K562 (cell line): ENCODE measurements around the gene ZBTB46. TPM values are rescaled to one million over a fixed set of nuclear protein-coding genes. Genes with fewer than 3 reads are reported as not detected.

Source experiments
- E2F3 ChIP-seq: fragments of 250-450 bp; sonication (Bioruptor Pico); IDR thresholded peaks from 2 replicates; pipeline ENCODE4 v1.4.0; 2020; ENCODE audit warnings: mild to moderate bottlenecking
- HLTF ChIP-seq: fragments of 450-650 bp; IDR thresholded peaks from 2 replicates; pipeline ENCODE4 v1.6.1; 2016
- MEF2A ChIP-seq: IDR thresholded peaks from 2 replicates; pipeline ENCODE4 v1.6.1; 2011; ENCODE audit warnings: low read depth, mild to moderate bottlenecking, low read length, moderate library complexity; ENCODE audit not compliant: control insufficient read depth
- MXI1 ChIP-seq: IDR thresholded peaks from 2 replicates; pipeline ENCODE4 v1.6.1; 2011; ENCODE audit warnings: low read depth, mild to moderate bottlenecking, improper control_type of control experiment, low read length
- SNIP1 ChIP-seq: fragments of 450-650 bp; IDR thresholded peaks from 2 replicates; pipeline ENCODE4 v1.7.1; 2017; ENCODE audit warnings: low read depth, mild to moderate bottlenecking
- SRSF9 ChIP-seq: fragments of 200-400 bp; formaldehyde crosslinking; IDR thresholded peaks from 2 replicates; pipeline ENCODE4 v1.6.1; 2017; ENCODE audit warnings: low read depth, low read length, borderline replicate concordance
- polyA plus RNA-seq, 8 experiments: library from polyadenylated mRNA; depleted of rRNA in 4 of 8; stranded (reverse) in 5 of 8; unstranded in 3 of 8; fragments of >200 nt; fragmentation: Nextera tagmentation in 2 of 8; fragmentation: Illumina TruSeq in 1 of 8; extraction: Ambion mirVana in 2 of 8; extraction: Trizol in 1 of 8; gene quantifications; 2 replicates each; pipeline versions ENCODE4 v1.2.1 to v1.2.3, GENCODE V29; 2011 to 2014; ENCODE audit warnings: inconsistent platforms in 1 of 8, missing spikeins in 1 of 8
- total RNA-seq, 7 experiments: library from RNA; depleted of rRNA in 6 of 7; stranded (reverse); fragments of >200 nt in 6 of 7; fragmentation: Illumina TruSeq in 2 of 7; extraction: Trizol in 2 of 7; gene quantifications; 2 replicates each; pipeline versions ENCODE4 v1.2.1 to v1.2.3, GENCODE V29; 2011 to 2021; ENCODE audit warnings: low replicate concordance in 1 of 7
- TF ChIP-seq, protein P1 (sequence below), 2 experiments: fragments of 450-650 bp; formaldehyde crosslinking in 1 of 2; IDR thresholded peaks; 2 replicates each; pipeline versions ENCODE4 v1.4.0 to v1.6.1; 2014 to 2020; ENCODE audit warnings: mild to moderate bottlenecking in 2 of 2, borderline replicate concordance in 1 of 2, low read depth in 1 of 2
- TF ChIP-seq, protein P2 (sequence below): sonication (generic); formaldehyde crosslinking; IDR thresholded peaks from 2 replicates; pipeline ENCODE4 v1.8.1; 2023; ENCODE audit warnings: mild to moderate bottlenecking, missing genetic modification reagents, moderate library complexity
- TF ChIP-seq, protein P3 (sequence below): sonication (generic); formaldehyde crosslinking; IDR thresholded peaks from 2 replicates; pipeline ENCODE4 v1.8.1; 2022; ENCODE audit warnings: missing genetic modification reagents
- TF ChIP-seq, protein P4 (sequence below): IDR thresholded peaks from 2 replicates; pipeline ENCODE4 v1.6.1; 2016; ENCODE audit warnings: missing genetic modification characterization, missing compliant biosample characterization
- TF ChIP-seq, protein P5 (sequence below): fragments of 450-650 bp; IDR thresholded peaks from 2 replicates; pipeline ENCODE4 v1.6.1; 2016

The ZBTB46 gene
- total and polyA plus RNA-seq, 9 of the 15 experiments (the other 6 are each of a cell fraction or from before 2014, with no cell fraction given), result 0.29 to 4.1 (median 1.1) TPM

DNA sequence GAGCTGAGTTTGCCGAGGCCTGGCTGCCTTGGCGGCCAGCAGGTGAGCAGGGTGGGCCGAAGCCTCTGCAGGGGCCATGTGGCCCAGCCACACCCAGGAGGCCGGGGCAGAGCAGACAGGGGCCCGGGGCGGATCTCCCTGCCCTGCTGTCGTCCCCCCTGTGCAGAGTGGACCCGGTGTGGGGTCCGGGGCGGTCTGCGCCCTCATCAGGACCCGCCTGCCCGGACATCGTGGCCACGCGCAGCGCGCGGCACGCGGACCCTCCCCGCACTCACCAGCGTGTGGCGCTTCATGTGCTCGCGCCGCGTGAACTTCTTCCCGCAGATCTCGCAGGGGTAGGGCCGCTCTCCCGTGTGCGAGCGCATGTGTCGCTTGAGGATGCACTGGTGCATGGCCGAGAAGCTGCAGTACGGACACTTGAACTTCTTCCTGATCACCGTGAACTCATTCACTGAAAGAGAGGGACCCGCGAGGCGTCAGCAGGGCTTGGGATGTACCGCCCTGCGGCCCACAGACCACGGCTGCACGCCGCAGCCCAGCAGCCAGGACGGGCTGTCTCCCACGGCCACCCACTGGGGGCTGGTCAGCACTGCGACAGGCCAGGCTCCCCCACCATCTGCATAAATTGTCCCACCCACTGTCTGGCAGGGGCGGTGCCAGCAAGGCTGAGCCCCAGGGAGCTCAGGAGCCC is 78.5 kb downstream of the ZBTB46 start (continued):
- TF ChIP-seq, protein P1, sequence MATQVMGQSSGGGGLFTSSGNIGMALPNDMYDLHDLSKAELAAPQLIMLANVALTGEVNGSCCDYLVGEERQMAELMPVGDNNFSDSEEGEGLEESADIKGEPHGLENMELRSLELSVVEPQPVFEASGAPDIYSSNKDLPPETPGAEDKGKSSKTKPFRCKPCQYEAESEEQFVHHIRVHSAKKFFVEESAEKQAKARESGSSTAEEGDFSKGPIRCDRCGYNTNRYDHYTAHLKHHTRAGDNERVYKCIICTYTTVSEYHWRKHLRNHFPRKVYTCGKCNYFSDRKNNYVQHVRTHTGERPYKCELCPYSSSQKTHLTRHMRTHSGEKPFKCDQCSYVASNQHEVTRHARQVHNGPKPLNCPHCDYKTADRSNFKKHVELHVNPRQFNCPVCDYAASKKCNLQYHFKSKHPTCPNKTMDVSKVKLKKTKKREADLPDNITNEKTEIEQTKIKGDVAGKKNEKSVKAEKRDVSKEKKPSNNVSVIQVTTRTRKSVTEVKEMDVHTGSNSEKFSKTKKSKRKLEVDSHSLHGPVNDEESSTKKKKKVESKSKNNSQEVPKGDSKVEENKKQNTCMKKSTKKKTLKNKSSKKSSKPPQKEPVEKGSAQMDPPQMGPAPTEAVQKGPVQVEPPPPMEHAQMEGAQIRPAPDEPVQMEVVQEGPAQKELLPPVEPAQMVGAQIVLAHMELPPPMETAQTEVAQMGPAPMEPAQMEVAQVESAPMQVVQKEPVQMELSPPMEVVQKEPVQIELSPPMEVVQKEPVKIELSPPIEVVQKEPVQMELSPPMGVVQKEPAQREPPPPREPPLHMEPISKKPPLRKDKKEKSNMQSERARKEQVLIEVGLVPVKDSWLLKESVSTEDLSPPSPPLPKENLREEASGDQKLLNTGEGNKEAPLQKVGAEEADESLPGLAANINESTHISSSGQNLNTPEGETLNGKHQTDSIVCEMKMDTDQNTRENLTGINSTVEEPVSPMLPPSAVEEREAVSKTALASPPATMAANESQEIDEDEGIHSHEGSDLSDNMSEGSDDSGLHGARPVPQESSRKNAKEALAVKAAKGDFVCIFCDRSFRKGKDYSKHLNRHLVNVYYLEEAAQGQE (IDR thresholded peaks at IDR 0.05; ENCODE audit: borderline replicate concordance), result no peak
- TF ChIP-seq, protein P1 (CRISPR knock-in tag; IDR thresholded peaks at IDR 0.05; ENCODE audit: low read depth), result no peak
- TF ChIP-seq, protein P2, sequence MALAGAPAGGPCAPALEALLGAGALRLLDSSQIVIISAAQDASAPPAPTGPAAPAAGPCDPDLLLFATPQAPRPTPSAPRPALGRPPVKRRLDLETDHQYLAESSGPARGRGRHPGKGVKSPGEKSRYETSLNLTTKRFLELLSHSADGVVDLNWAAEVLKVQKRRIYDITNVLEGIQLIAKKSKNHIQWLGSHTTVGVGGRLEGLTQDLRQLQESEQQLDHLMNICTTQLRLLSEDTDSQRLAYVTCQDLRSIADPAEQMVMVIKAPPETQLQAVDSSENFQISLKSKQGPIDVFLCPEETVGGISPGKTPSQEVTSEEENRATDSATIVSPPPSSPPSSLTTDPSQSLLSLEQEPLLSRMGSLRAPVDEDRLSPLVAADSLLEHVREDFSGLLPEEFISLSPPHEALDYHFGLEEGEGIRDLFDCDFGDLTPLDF, result no peak
- TF ChIP-seq, protein P3, sequence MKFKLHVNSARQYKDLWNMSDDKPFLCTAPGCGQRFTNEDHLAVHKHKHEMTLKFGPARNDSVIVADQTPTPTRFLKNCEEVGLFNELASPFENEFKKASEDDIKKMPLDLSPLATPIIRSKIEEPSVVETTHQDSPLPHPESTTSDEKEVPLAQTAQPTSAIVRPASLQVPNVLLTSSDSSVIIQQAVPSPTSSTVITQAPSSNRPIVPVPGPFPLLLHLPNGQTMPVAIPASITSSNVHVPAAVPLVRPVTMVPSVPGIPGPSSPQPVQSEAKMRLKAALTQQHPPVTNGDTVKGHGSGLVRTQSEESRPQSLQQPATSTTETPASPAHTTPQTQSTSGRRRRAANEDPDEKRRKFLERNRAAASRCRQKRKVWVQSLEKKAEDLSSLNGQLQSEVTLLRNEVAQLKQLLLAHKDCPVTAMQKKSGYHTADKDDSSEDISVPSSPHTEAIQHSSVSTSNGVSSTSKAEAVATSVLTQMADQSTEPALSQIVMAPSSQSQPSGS, result no peak
- TF ChIP-seq E2F3 (CRISPR knock-in tag) (no peak), MXI1 (no peak), HLTF (no peak), SRSF9 (no peak), SNIP1 (no peak), MEF2A (no peak)
- TF ChIP-seq, protein P4, sequence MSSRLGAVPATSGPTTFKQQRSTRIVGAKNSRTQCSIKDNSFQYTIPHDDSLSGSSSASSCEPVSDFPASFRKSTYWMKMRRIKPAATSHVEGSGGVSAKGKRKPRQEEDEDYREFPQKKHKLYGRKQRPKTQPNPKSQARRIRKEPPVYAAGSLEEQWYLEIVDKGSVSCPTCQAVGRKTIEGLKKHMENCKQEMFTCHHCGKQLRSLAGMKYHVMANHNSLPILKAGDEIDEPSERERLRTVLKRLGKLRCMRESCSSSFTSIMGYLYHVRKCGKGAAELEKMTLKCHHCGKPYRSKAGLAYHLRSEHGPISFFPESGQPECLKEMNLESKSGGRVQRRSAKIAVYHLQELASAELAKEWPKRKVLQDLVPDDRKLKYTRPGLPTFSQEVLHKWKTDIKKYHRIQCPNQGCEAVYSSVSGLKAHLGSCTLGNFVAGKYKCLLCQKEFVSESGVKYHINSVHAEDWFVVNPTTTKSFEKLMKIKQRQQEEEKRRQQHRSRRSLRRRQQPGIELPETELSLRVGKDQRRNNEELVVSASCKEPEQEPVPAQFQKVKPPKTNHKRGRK (tag), result no peak
- TF ChIP-seq, protein P5, sequence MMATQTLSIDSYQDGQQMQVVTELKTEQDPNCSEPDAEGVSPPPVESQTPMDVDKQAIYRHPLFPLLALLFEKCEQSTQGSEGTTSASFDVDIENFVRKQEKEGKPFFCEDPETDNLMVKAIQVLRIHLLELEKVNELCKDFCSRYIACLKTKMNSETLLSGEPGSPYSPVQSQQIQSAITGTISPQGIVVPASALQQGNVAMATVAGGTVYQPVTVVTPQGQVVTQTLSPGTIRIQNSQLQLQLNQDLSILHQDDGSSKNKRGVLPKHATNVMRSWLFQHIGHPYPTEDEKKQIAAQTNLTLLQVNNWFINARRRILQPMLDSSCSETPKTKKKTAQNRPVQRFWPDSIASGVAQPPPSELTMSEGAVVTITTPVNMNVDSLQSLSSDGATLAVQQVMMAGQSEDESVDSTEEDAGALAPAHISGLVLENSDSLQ, result no peak
